ENCODE results near the gene CCDC24. TPM values are rescaled to one million over a fixed set of nuclear protein-coding genes. Genes with fewer than 3 reads are reported as not detected.
A peak's percentile ranks its signal among the peaks of the same experiment; 100 is the strongest.

The CCDC24 gene
- total and polyA plus RNA-seq, 2 of the 13 experiments (the other 11 are each of a cell fraction or from before 2014, with no cell fraction given): 1.4 to 2.9 TPM

DNA sequence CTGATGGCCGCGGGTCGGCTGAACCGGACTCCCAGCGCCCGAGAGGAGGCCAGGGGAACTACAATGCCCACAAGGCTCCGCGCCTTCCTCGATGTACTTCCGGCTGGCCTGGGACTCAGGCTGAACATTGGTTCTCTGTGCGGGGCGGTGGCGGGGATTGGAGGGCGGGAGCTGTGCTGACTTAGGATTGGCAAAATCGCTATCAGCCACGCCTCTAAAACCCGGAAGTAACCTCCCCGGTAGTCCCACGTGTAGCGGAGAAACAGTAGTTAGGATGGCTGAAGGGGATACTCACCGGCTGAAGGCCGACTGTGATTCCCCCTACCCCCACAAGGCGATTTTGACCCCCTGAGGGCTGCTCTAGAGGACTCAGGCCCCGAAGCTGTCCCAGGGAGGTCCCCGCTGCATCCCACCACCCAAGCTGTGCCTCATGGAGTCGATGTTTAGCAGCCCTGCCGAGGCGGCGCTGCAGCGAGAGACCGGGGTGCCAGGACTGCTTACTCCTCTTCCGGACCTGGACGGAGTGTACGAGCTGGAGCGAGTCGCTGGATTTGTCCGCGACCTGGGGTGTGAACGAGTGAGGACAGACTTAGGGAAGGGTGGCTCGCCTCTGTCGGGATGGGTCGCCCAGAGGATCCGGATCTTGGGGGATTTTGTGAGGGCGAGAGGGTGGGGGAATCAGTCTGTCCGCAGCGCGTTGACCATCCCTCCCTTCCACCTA lies 21.5 kb upstream of the CCDC24 start, which contains the start of gene DPH2 (continued):
- TF ChIP-seq CCDC6 (CRISPR knock-in tag; IDR thresholded peaks at IDR 0.05) (no peak), ZC3H13 (CRISPR knock-in tag; IDR thresholded peaks at IDR 0.05) (0 out of 2 replicates have a peak, but pooled peaks have one; percentile 0), NFYC (CRISPR knock-in tag; IDR thresholded peaks at IDR 0.05) (peak; percentile 92), PHF20 (CRISPR knock-in tag; IDR thresholded peaks at IDR 0.05) (peak; percentile 75), ZNF124 (CRISPR knock-in tag; IDR thresholded peaks at IDR 0.05) (no peak), ZNF891 (CRISPR knock-in tag; IDR thresholded peaks at IDR 0.05) (peak; percentile 23; the same call in 1 of the 2 replicates), POLR2AphosphoS5 (IDR thresholded peaks at IDR 0.05; ENCODE audit: low read depth, low read length) (peak; percentile 64), BRD4 (CRISPR knock-in tag; IDR thresholded peaks at IDR 0.05) (0 out of 2 replicates have a peak, but pooled peaks have one; percentile 14), SMAD3 (CRISPR knock-in tag; IDR thresholded peaks at IDR 0.05) (no peak), ZBTB7A (CRISPR knock-in tag; IDR thresholded peaks at IDR 0.05) (no peak), YY1 (IDR thresholded peaks at IDR 0.05; ENCODE audit: insufficient read depth, insufficient replicate concordance, low read depth, low read length) (peak; percentile 43), SMAD1 (CRISPR knock-in tag; IDR thresholded peaks at IDR 0.05; ENCODE audit: borderline replicate concordance, low read depth) (no peak; the same call in 1 of the 2 replicates), HCFC1 (IDR thresholded peaks at IDR 0.05; ENCODE audit: low read depth, low read length) (peak; percentile 92), HOXA3 (CRISPR knock-in tag; IDR thresholded peaks at IDR 0.05) (peak; percentile 40; the same call in 1 of the 2 replicates), KAT8 (CRISPR knock-in tag; IDR thresholded peaks at IDR 0.05) (peak; percentile 84), CAMTA2 (CRISPR knock-in tag; IDR thresholded peaks at IDR 0.05; ENCODE audit: borderline replicate concordance) (no peak), U2AF2 (IDR thresholded peaks at IDR 0.05; ENCODE audit: low read depth, low read length) (no peak), MXI1 (IDR thresholded peaks at IDR 0.05; ENCODE audit: borderline replicate concordance, low read depth, low read length) (peak; percentile 99), CREM (IDR thresholded peaks at IDR 0.05) (peak; percentile 91), CREM (CRISPR knock-in tag; IDR thresholded peaks at IDR 0.05) (no peak), PHF5A (CRISPR knock-in tag; IDR thresholded peaks at IDR 0.05; ENCODE audit: low read depth, unreplicated experiment) (no peak)
- TF ChIP-seq, protein P1, sequence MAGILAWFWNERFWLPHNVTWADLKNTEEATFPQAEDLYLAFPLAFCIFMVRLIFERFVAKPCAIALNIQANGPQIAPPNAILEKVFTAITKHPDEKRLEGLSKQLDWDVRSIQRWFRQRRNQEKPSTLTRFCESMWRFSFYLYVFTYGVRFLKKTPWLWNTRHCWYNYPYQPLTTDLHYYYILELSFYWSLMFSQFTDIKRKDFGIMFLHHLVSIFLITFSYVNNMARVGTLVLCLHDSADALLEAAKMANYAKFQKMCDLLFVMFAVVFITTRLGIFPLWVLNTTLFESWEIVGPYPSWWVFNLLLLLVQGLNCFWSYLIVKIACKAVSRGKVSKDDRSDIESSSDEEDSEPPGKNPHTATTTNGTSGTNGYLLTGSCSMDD (CRISPR knock-in tag; IDR thresholded peaks at IDR 0.05): no peak
- TF ChIP-seq, protein P2, sequence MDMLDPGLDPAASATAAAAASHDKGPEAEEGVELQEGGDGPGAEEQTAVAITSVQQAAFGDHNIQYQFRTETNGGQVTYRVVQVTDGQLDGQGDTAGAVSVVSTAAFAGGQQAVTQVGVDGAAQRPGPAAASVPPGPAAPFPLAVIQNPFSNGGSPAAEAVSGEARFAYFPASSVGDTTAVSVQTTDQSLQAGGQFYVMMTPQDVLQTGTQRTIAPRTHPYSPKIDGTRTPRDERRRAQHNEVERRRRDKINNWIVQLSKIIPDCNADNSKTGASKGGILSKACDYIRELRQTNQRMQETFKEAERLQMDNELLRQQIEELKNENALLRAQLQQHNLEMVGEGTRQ (IDR thresholded peaks at IDR 0.05; ENCODE audit: low read depth, low read length): peak; percentile 56; the same call in 1 of the 2 replicates
- TF ChIP-seq, protein P2 (CRISPR knock-in tag; IDR thresholded peaks at IDR 0.05; ENCODE audit: borderline replicate concordance): 0 out of 2 replicates have a peak, but pooled peaks have one; percentile 19
- TF ChIP-seq, protein P3, sequence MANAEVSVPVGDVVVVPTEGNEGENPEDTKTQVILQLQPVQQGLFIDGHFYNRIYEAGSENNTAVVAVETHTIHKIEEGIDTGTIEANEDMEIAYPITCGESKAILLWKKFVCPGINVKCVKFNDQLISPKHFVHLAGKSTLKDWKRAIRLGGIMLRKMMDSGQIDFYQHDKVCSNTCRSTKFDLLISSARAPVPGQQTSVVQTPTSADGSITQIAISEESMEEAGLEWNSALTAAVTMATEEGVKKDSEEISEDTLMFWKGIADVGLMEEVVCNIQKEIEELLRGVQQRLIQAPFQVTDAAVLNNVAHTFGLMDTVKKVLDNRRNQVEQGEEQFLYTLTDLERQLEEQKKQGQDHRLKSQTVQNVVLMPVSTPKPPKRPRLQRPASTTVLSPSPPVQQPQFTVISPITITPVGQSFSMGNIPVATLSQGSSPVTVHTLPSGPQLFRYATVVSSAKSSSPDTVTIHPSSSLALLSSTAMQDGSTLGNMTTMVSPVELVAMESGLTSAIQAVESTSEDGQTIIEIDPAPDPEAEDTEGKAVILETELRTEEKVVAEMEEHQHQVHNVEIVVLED (CRISPR knock-in tag; IDR thresholded peaks at IDR 0.05; ENCODE audit: borderline replicate concordance): peak; percentile 61
- TF ChIP-seq, protein P4, sequence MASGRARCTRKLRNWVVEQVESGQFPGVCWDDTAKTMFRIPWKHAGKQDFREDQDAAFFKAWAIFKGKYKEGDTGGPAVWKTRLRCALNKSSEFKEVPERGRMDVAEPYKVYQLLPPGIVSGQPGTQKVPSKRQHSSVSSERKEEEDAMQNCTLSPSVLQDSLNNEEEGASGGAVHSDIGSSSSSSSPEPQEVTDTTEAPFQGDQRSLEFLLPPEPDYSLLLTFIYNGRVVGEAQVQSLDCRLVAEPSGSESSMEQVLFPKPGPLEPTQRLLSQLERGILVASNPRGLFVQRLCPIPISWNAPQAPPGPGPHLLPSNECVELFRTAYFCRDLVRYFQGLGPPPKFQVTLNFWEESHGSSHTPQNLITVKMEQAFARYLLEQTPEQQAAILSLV (CRISPR knock-in tag; IDR thresholded peaks at IDR 0.05; ENCODE audit: borderline replicate concordance): no peak

Measured in HepG2 (cell line).